ENCODE results near the gene SEMA3F. TPM values are rescaled to one million over a fixed set of nuclear protein-coding genes. Genes with fewer than 3 reads are reported as not detected.

SEMA3F gene
- total and polyA plus RNA-seq, 2 donors (not counting 3 experiments of a cell fraction or from before 2014, with no cell fraction given), result 65.8 to 99.1 TPM

DNA sequence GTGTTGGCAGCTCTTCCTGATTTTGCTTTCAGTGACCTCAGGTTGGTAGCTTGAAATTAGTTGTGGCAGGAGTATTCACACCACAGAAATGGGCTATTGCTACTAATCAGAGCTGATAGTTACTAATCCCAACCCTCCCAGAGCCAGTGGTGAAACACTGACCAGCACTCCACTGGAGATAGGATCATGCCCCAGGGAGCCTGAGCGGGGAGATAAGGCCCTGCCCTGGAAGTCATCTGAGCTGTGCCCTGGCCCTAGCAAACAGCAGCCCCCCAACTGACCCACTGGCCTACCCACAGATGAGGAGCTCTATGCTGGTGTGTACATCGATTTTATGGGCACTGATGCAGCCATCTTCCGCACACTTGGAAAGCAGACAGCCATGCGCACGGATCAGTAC, 26.9 kb downstream of the SEMA3F start:
- dilution Hi-C loops (cut with MboI; ENCODE audit: extremely low pct_ligation_motif_present, low sequenced_read_pairs) (loop anchor here (5.0 to 10.0 kb wide), 2 partner anchors 60 to 67 kb away; no protein-coding TSS in a partner anchor), intact Hi-C loops (cut with micrococcal nuclease) (no loop called here)
- peaks cover 2 to 44% of the 10 kb centered on the region in 2 experiments for H3K36me3 ChIP-seq (ENCODE audit: control insufficient read depth in 2 of 2, extremely low read depth in 1 of 2, insufficient read depth in 2 of 2, low read length in 2 of 2)
- ChIA-PET POLR2A (interaction anchor here (1.2 kb wide), 1 partner anchor 9 kb away, joined by 3 read pairs; no protein-coding TSS in a partner anchor), CTCF (interaction anchor here (0.6 to 1.6 kb wide), 4 partner anchors 9 to 93 kb away, joined by 3 to 4 read pairs (median 4); no protein-coding TSS in a partner anchor)
- no peak overlapping the region for H3K9ac ChIP-seq (replicated peaks; ENCODE audit: extremely low read depth, insufficient read depth, low read length)
- no peak for DNase-seq (ENCODE audit: low read depth, low spot score)
- TF ChIP-seq FOS (IDR thresholded peaks at IDR 0.05; ENCODE audit: borderline replicate concordance, insufficient read depth, low read length) (no peak), POLR2AphosphoS5 (IDR thresholded peaks at IDR 0.05; ENCODE audit: insufficient read depth, low read depth, low read length) (no peak), POLR2A (IDR thresholded peaks at IDR 0.05; ENCODE audit: low read depth, low read length) (no peak), JUN (IDR thresholded peaks at IDR 0.05; ENCODE audit: borderline replicate concordance, insufficient read depth, insufficient read length, low read depth) (no peak), EZH2 (IDR thresholded peaks at IDR 0.05; ENCODE audit: borderline replicate concordance, low read depth, low read length, severe bottlenecking) (no peak), MYC (IDR thresholded peaks at IDR 0.05; ENCODE audit: low read depth, low read length) (no peak), GATA2 (IDR thresholded peaks at IDR 0.05; ENCODE audit: insufficient read depth, insufficient read length, low read depth, low read length) (no peak)
- TF ChIP-seq, protein P1, sequence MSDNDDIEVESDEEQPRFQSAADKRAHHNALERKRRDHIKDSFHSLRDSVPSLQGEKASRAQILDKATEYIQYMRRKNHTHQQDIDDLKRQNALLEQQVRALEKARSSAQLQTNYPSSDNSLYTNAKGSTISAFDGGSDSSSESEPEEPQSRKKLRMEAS (IDR thresholded peaks at IDR 0.05; ENCODE audit: insufficient read depth, insufficient read length), result no peak
- H3K79me2 ChIP-seq (ENCODE audit: control insufficient read depth, insufficient read depth, low read length), result no peaks in the 10 kb centered on the region
- no peak overlapping the region for H3K4me2 ChIP-seq (ENCODE audit: insufficient read depth, low read length)
- no peaks in the 10 kb centered on the region for H3K27me3 ChIP-seq (ENCODE audit: control insufficient read depth in 2 of 2, insufficient read depth in 2 of 2, low read length in 2 of 2)
- H2AFZ ChIP-seq (ENCODE audit: low read depth, low read length), result no peak overlapping the region
- H3K4me1 ChIP-seq (ENCODE audit: control insufficient read depth, extremely low read depth, insufficient read depth, low read length), result no peaks in the 10 kb centered on the region
- H4K20me1 ChIP-seq (replicated peaks; ENCODE audit: control insufficient read depth, extremely low read depth, insufficient read depth, low read length), result no peaks in the 10 kb centered on the region
- H3K9me1 ChIP-seq (replicated peaks; ENCODE audit: control insufficient read depth, extremely low read depth, insufficient read depth, low read length), result no peaks in the 10 kb centered on the region
- no peak overlapping the region for H3K27ac ChIP-seq (ENCODE audit: insufficient read depth, low read depth, low read length)
- BruUV-seq (replicated peaks), result no TSS peak
- no peak overlapping the region for H3K4me3 ChIP-seq (replicated peaks in 1 of 3; ENCODE audit: insufficient read depth in 1 of 3, low read depth in 1 of 3, low read length in 3 of 3)
- no peak for FAIRE-seq
- no peaks in the 10 kb centered on the region for H3K9me3 ChIP-seq (replicated peaks; ENCODE audit: control insufficient read depth, insufficient read depth, low read length)

Data from endothelial cell of umbilical vein (primary cell).